Peyer's patch (tissue), 4 donors: Measurements from ENCODE around the gene NKD2. TPM values are rescaled to one million over a fixed set of nuclear protein-coding genes. Genes with fewer than 3 reads are reported as not detected.

Source experiments
- DNase-seq, 3 donors: peaks; one replicate each; pipeline ENCODE4 v3.0.0-alpha.2; 2017 to 2019
- H3K27ac ChIP-seq, 4 donors: fragments of 200-600 bp; sonication (generic); one replicate each; pipeline ENCODE4 v1.5.1; 2016 to 2019
- H3K27me3 ChIP-seq, 2 donors: fragments of 200-600 bp; sonication (generic); one replicate each; pipeline ENCODE4 v1.5.1; 2019
- H3K36me3 ChIP-seq, 3 donors: fragments of 200-600 bp; sonication (generic); one replicate each; pipeline ENCODE4 v1.5.1; 2016 to 2019
- H3K4me1 ChIP-seq, 4 donors: fragments of 200-600 bp; sonication (generic); one replicate each; pipeline ENCODE4 v1.5.1; 2016 to 2019
- H3K4me3 ChIP-seq, 4 donors: fragments of 200-600 bp; sonication (generic); 1 replicate in 3 of 4; 2 replicates in 1 of 4; pipeline ENCODE4 v1.5.1; 2016 to 2019; ENCODE audit warnings: mild to moderate bottlenecking in 1 of 4
- H3K9me3 ChIP-seq, 4 donors: fragments of 200-600 bp; sonication (generic); one replicate each; pipeline ENCODE4 v1.5.1; 2016 to 2019; ENCODE audit warnings: mild to moderate bottlenecking in 1 of 4
- CTCF ChIP-seq, 6 experiments: fragments of 450-650 bp in 4 of 6; fragments of 200-600 bp in 2 of 6; sonication (generic) in 1 of 6; IDR thresholded peaks; one replicate each; pipeline ENCODE4 v1.5.1; 2017 to 2019; ENCODE audit warnings: antibody characterized with exemption in 6 of 6, mild to moderate bottlenecking in 3 of 6, moderate library complexity in 1 of 6
- POLR2A ChIP-seq, 2 donors: fragments of 450-650 bp; IDR thresholded peaks; one replicate each; pipeline ENCODE4 v1.5.1; 2017; ENCODE audit warnings: antibody characterized with exemption in 2 of 2, mild to moderate bottlenecking in 2 of 2, moderate library complexity in 2 of 2
- total RNA-seq, 4 donors: library from RNA; depleted of rRNA; stranded (reverse); fragments of >200 nt; gene quantifications; one replicate each; pipeline ENCODE4 v1.1.0, GENCODE V29; 2016

The NKD2 gene
- total RNA-seq, 4 donors from 2014 or later = 1.9 to 9.9 (median 3.5) TPM

- Histone ChIP-seq H3K4me1 (no peaks in the 10 kb centered on the region), H3K9me3 (no peaks in the 10 kb centered on the region), H3K27ac (no peak overlapping the region), H3K4me3 (no peak overlapping the region), H3K36me3 (peaks cover 0 to 71% (median 0%) of the 10 kb centered on the region in 3 donors), H3K27me3 (no peaks in the 10 kb centered on the region)
- TF ChIP-seq POLR2A (IDR thresholded peaks at IDR 0.05) (no peak), CTCF (IDR thresholded peaks at IDR 0.05) (no peak)
- DNase-seq = no peak
Measured at GRCh38 chr5:1075555-1075881, 66.9 kb downstream of the NKD2 start.

GRCh38 chr5:1075931-1076330 lies 67.3 kb downstream of the NKD2 start:
- H3K4me1 ChIP-seq = no peaks in the 10 kb centered on the region
- no peak overlapping the region for H3K27ac ChIP-seq
- no peak overlapping the region for H3K4me3 ChIP-seq
- H3K27me3 ChIP-seq = no peaks in the 10 kb centered on the region
- H3K36me3 ChIP-seq = peaks cover 0 to 74% (median 0%) of the 10 kb centered on the region in 3 donors
- no peaks in the 10 kb centered on the region for H3K9me3 ChIP-seq
- no peak for TF ChIP-seq POLR2A (IDR thresholded peaks at IDR 0.05)
- no peak for TF ChIP-seq CTCF (IDR thresholded peaks at IDR 0.05)
- no peak for DNase-seq

GRCh38 chr5:1076406-1076805 lies 67.8 kb downstream of the NKD2 start:
- peaks cover 0 to 78% (median 0%) of the 10 kb centered on the region in 3 donors for H3K36me3 ChIP-seq
- no peak for DNase-seq

GRCh38 chr5:1077026-1077425 lies 68.4 kb downstream of the NKD2 start:
- no peak for DNase-seq
- peaks cover 0 to 83% (median 0%) of the 10 kb centered on the region in 3 donors for H3K36me3 ChIP-seq
- TF ChIP-seq CTCF (IDR thresholded peaks at IDR 0.05) = no peak
- no peak for TF ChIP-seq POLR2A (IDR thresholded peaks at IDR 0.05)

More at GRCh38 chr5:1076406-1076805, 67.8 kb downstream of the NKD2 start:
- H3K27me3 ChIP-seq = no peaks in the 10 kb centered on the region
- no peaks in the 10 kb centered on the region for H3K4me1 ChIP-seq
- no peak for TF ChIP-seq POLR2A (IDR thresholded peaks at IDR 0.05)
- no peak for TF ChIP-seq CTCF (IDR thresholded peaks at IDR 0.05)
- no peaks in the 10 kb centered on the region for H3K9me3 ChIP-seq
- H3K4me3 ChIP-seq = no peak overlapping the region
- no peak overlapping the region for H3K27ac ChIP-seq

GRCh38 chr5:1077491-1078020 lies 69.0 kb downstream of the NKD2 start:
- no peaks in the 10 kb centered on the region for H3K4me1 ChIP-seq
- no peak for DNase-seq
- TF ChIP-seq CTCF (IDR thresholded peaks at IDR 0.05) (no peak), POLR2A (IDR thresholded peaks at IDR 0.05) (no peak)
- no peak overlapping the region for H3K27ac ChIP-seq
- no peak overlapping the region for H3K4me3 ChIP-seq
- peaks cover 0 to 85% (median 0%) of the 10 kb centered on the region in 3 donors for H3K36me3 ChIP-seq
- H3K9me3 ChIP-seq = no peaks in the 10 kb centered on the region
- no peaks in the 10 kb centered on the region for H3K27me3 ChIP-seq

More at GRCh38 chr5:1077026-1077425, 68.4 kb downstream of the NKD2 start:
- no peaks in the 10 kb centered on the region for H3K4me1 ChIP-seq
- H3K9me3 ChIP-seq = no peaks in the 10 kb centered on the region
- no peaks in the 10 kb centered on the region for H3K27me3 ChIP-seq
- H3K27ac ChIP-seq = no peak overlapping the region
- H3K4me3 ChIP-seq = no peak overlapping the region

GRCh38 chr5:1078206-1078605 lies 69.6 kb downstream of the NKD2 start:
- H3K36me3 ChIP-seq = peaks cover 0 to 90% (median 0%) of the 10 kb centered on the region in 3 donors
- H3K27me3 ChIP-seq = no peaks in the 10 kb centered on the region
- DNase-seq = no peak
- H3K9me3 ChIP-seq = no peaks in the 10 kb centered on the region
- no peak for TF ChIP-seq CTCF (IDR thresholded peaks at IDR 0.05)
- TF ChIP-seq POLR2A (IDR thresholded peaks at IDR 0.05) = no peak
- H3K4me1 ChIP-seq = no peaks in the 10 kb centered on the region
- H3K27ac ChIP-seq = no peak overlapping the region
- no peak overlapping the region for H3K4me3 ChIP-seq
